Loucy (cell line): ENCODE data around the gene ADAMTS6.

Experiments
- CTCF ChIP-seq: fragments of 200-600 bp; sonication (generic); conservative IDR thresholded peaks from 2 replicates; pipeline ENCODE4 v1.5.1; 2014; ENCODE audit warnings: mild to moderate bottlenecking, antibody characterized with exemption, low read length
- EZH2phosphoT487 ChIP-seq: fragments of 200-600 bp; IDR thresholded peaks from 2 replicates; pipeline ENCODE4 v1.6.1; 2018; ENCODE audit warnings: antibody characterized with exemption, mild to moderate bottlenecking, moderate library complexity, borderline replicate concordance

GRCh38 chr5:65338606-65339151 lies 143.0 kb downstream of the ADAMTS6 start:
- TF ChIP-seq CTCF (no peak), EZH2phosphoT487 (no peak)
